WERI-Rb-1 (cell line): ENCODE data around the gene BACH2.

Experiments
- DNase-seq: peaks from one replicate; pipeline ENCODE4 v3.0.0-alpha.2; 2020
- H3K27ac ChIP-seq: fragments of 250-450 bp; sonication (Bioruptor Pico); 2 replicates; pipeline ENCODE4 v1.5.1; 2020; ENCODE audit warnings: mild to moderate bottlenecking, moderate library complexity
- H3K27me3 ChIP-seq: fragments of 250-450 bp; sonication (Bioruptor Pico); 2 replicates; pipeline ENCODE4 v1.5.1; 2021; ENCODE audit warnings: mild to moderate bottlenecking, low read depth, moderate library complexity; ENCODE audit not compliant: insufficient read depth, severe bottlenecking
- H3K36me3 ChIP-seq: fragments of 250-450 bp; sonication (Bioruptor Pico); 2 replicates; pipeline ENCODE4 v1.5.1; 2020; ENCODE audit warnings: mild to moderate bottlenecking, moderate library complexity
- H3K4me3 ChIP-seq: 2 replicates; pipeline ENCODE4 v1.5.1; 2011; ENCODE audit warnings: low read depth, mild to moderate bottlenecking, control low read depth, low read length
- H3K9me3 ChIP-seq: fragments of 250-450 bp; sonication (Bioruptor Pico); 2 replicates; pipeline ENCODE4 v1.5.1; 2021; ENCODE audit warnings: mild to moderate bottlenecking, moderate library complexity; ENCODE audit not compliant: severe bottlenecking
- TF ChIP-seq, protein P1 (sequence below): IDR thresholded peaks from 2 replicates; pipeline ENCODE4 v1.5.1; 2011; ENCODE audit warnings: low read depth, mild to moderate bottlenecking, control low read depth, inconsistent platforms, low read length

Gene BACH2

DNA sequence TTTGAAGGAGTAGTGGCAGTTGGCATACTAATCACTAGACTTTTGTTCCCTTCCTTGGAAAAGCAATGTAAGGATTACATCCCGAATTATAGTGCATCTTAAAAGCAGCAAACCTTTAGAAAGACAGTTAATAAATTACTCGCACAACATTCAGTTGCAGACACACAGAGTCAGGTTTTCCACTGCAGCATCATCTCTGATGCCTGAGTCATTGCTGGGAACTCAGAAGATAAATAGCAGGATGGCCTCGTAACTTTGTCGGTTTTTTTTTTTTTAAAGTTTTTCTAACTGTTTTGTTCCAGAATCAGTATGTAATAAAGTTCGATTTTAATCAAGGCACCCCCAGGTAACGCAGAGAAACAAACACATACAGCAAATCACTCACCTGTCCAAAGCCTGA, 368.0 kb downstream of the BACH2 start:
- H3K36me3 ChIP-seq = no peaks in the 10 kb centered on the region; the same call in 1 of the 2 replicates
- TF ChIP-seq, protein P1, sequence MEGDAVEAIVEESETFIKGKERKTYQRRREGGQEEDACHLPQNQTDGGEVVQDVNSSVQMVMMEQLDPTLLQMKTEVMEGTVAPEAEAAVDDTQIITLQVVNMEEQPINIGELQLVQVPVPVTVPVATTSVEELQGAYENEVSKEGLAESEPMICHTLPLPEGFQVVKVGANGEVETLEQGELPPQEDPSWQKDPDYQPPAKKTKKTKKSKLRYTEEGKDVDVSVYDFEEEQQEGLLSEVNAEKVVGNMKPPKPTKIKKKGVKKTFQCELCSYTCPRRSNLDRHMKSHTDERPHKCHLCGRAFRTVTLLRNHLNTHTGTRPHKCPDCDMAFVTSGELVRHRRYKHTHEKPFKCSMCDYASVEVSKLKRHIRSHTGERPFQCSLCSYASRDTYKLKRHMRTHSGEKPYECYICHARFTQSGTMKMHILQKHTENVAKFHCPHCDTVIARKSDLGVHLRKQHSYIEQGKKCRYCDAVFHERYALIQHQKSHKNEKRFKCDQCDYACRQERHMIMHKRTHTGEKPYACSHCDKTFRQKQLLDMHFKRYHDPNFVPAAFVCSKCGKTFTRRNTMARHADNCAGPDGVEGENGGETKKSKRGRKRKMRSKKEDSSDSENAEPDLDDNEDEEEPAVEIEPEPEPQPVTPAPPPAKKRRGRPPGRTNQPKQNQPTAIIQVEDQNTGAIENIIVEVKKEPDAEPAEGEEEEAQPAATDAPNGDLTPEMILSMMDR = no peak
- peaks cover 3% of the 10 kb centered on the region for H3K9me3 ChIP-seq

DNA sequence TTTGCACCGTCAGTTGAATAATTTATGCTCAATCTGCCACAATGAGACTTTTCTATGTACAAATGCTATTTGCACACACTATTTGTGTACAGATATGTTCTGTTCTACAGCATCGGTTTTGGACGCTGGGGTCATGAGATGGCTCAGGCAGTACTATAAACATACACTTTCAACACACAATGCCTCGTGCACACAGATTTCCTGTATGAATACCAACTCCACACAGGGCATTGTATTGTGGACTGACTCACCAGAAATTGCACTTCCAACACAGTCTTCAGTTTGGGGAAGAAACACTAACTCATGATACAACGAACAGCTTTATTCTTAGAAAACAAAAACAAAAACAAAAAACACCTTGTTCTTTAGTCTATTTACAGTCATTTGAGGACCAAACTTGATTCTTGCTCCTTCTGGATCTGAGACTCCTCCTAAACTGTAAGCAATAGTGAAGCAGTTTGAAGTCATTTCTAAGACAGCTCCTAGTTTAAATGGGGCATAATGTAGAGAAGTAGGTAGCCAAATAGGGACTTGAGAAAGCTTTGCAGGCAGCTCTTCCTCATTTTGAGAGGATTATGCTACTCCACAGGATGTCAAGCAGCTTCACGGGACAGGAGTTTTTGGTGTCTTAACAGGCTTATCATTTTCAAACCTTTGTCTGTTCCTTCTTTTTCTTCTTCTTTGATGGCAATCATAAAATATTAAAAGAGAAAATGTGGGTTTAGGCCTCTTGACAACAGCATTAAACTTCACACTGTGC, 368.7 kb downstream of the BACH2 start:
- Histone ChIP-seq H3K27ac (no peak overlapping the region), H3K36me3 (no peaks in the 10 kb centered on the region; the same call in 1 of the 2 replicates), H3K27me3 (no peaks in the 10 kb centered on the region), H3K4me3 (no peak overlapping the region), H3K9me3 (peaks cover 3% of the 10 kb centered on the region)
- TF ChIP-seq, protein P1 = no peak
- DNase-seq = no peak

More for the DNA sequence above, 368.0 kb downstream of the BACH2 start:
- H3K27ac ChIP-seq = no peak overlapping the region
- DNase-seq = no peak
- H3K27me3 ChIP-seq = no peaks in the 10 kb centered on the region
- H3K4me3 ChIP-seq = no peak overlapping the region

DNA sequence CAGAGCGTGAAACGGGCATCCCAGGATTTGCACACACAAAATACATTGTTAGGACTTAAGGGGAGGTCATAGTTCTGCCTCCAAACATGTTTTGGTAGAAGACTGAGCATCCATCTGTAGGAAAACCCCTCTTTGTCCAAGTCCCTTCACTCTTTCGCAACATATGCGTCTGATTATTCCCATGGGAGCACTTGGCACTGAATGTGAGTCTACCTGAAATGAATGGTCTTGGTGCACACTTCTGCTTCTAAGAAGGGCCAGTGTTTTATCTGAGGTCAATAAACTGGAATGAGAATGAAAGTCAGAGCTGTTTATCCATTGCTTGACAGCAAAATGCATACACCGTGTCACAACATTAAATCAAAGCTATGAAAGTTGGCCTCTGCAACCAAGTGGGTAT, 369.4 kb downstream of the BACH2 start:
- Histone ChIP-seq H3K27ac (no peak overlapping the region), H3K9me3 (no peaks in the 10 kb centered on the region), H3K4me3 (no peak overlapping the region), H3K36me3 (no peaks in the 10 kb centered on the region; the same call in 1 of the 2 replicates), H3K27me3 (no peaks in the 10 kb centered on the region)
- no peak for DNase-seq
- TF ChIP-seq, protein P1 = no peak

DNA sequence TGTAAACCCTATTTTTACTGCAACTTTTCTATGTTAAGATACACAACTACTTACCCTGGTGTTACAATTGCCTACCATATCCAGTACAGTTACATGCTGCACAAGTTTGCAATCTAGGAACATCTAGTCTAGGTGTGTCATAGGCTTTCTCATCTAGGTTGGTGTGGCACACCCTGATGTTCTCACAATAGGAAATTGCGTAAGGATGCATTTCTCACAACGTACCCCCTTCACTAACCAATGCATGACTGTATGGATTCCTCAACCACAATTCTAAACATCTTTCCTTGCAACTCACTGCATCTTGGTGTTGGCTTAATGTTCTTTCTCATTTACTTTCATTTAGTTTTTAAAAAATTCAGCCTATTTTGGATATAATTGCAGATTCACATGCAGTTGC, 370.8 kb downstream of the BACH2 start:
- Histone ChIP-seq H3K9me3 (no peaks in the 10 kb centered on the region), H3K4me3 (no peak overlapping the region), H3K36me3 (no peaks in the 10 kb centered on the region), H3K27me3 (no peaks in the 10 kb centered on the region), H3K27ac (no peak overlapping the region)
- TF ChIP-seq, protein P1 = no peak
- DNase-seq = no peak

DNA sequence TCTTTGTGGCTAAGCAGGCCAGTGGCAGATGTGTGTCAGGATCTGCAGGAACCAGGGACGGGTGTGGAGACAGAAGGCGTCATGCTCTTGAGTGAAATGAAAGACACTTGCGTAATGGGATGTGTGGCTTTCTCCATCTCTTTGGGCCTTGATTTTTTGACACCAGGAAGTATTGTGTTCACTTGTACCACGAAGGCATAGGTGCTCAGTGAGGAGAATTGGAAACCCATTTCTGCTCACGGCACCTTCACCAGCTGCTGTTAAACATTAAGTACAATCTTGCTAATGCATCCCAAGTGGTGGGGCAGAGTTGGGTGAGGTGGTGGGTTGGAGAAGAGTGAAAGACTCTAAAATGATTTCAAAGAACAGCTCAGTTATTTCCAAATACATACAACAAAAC, 372.4 kb downstream of the BACH2 start:
- TF ChIP-seq, protein P1 = no peak
- no peak overlapping the region for H3K27ac ChIP-seq
- H3K27me3 ChIP-seq = no peaks in the 10 kb centered on the region
- no peaks in the 10 kb centered on the region for H3K36me3 ChIP-seq
- DNase-seq = no peak
- H3K9me3 ChIP-seq = no peaks in the 10 kb centered on the region
- H3K4me3 ChIP-seq = no peak overlapping the region

DNA sequence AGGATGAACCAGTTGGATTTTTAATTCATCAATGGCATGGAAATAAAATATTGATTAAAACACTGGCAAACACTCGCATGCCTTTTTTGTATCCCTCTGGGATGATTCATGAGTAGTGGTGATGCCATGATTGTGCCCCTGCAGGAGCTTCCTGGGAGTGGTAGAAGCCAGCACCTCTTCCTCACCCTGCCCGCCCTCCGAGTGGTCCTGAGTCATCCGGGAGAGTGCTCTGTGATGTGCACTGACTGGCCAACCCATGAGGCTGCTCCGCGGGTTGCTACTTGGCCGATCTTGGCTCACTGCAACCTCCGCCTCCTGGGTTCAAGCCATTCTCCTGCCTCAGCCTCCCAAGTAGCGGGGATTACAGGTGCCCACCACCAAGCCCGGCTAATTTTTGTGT, 375.0 kb downstream of the BACH2 start:
- Histone ChIP-seq H3K9me3 (no peaks in the 10 kb centered on the region), H3K4me3 (no peak overlapping the region), H3K36me3 (no peaks in the 10 kb centered on the region), H3K27ac (no peak overlapping the region), H3K27me3 (no peaks in the 10 kb centered on the region)
- no peak for DNase-seq
- TF ChIP-seq, protein P1 = no peak
